HG03520 (cell line): ENCODE results near the gene PIGU.
A peak's percentile ranks its signal among the peaks of the same experiment; 100 is the strongest.
"Not testable (repeated sequence)": the region's sequence is repeated elsewhere in the genome, so short reads cannot be mapped to it uniquely, and the experiment has no call there.

Experiments
- ATAC-seq: cut with Tn5 transposase; IDR thresholded peaks from one replicate; pipeline ENCODE4 v1.9.1; 2021; ENCODE audit warnings: mild to moderate bottlenecking, moderate library complexity; ENCODE audit not compliant: unreplicated experiment

The PIGU gene

GRCh38 chr20:34516247-34517113, 160.4 kb downstream of the PIGU start, which contains the start of gene DYNLRB1:
Gene DYNLRB1, plus strand, starts transcription at chr20:34516422. Its CDS starts 37 bp downstream, at chr20:34516459.
- peak; percentile 57 for ATAC-seq

GRCh38 chr20:34515484-34516246, 161.2 kb downstream of the PIGU start:
- peak; percentile 39 for ATAC-seq

- ATAC-seq, result no peak
Measured at GRCh38 chr20:34514897-34515483, 161.9 kb downstream of the PIGU start.

DNA sequence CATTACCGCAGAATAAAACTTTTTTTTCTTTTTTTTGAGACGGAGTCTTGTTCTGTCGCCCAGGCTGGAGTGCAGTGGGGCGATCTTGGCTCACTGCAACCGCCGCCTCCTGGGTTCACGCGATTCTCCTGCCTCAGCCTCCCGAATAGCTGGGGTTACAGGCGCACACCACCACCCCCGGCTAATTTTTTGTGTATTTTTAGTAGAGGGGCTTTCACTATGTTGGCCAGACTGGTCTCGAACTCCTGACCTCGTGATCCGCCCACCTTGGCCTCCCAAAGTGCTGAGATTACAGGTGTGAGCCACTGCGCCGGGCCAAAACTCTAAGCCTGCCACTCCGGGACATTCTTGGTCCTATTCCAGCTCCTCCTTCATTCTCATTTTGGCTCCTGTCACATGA, 162.9 kb downstream of the PIGU start:
- not testable (repeated sequence) for ATAC-seq

- ATAC-seq, result no peak
Measured at GRCh38 chr20:34512955-34513419, 163.9 kb downstream of the PIGU start.

GRCh38 chr20:34512266-34512954, 164.5 kb downstream of the PIGU start:
- no peak for ATAC-seq

GRCh38 chr20:34511891-34512265, 165.0 kb downstream of the PIGU start:
- no peak for ATAC-seq

DNA sequence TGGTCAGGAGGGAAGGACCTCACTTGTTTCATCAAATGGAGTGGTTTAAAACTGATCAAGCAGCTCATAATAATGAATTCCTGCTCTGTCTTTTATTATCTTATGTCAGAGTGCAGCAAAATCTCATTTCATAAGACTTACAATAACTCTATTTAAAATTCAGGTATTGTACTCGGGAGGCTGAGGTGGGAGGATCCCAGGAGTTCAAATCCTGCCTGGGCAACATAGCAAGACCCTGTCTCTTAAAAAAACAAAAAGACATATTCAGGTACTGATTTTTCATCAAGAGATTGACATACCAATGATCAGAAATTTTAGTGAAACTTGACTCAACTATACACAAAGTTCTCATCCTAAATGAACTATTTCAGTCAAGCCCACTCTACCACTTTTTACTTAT, 166.3 kb downstream of the PIGU start:
- no peak for ATAC-seq
